T-helper 1 cell (primary cell): Measurements from ENCODE around the gene EFNA5.

ENCODE experiments used
- DNase-seq, 5 donors: peaks; one replicate each; pipeline ENCODE4 v3.0.0-alpha.2; 2012 to 2020

The EFNA5 gene

DNA sequence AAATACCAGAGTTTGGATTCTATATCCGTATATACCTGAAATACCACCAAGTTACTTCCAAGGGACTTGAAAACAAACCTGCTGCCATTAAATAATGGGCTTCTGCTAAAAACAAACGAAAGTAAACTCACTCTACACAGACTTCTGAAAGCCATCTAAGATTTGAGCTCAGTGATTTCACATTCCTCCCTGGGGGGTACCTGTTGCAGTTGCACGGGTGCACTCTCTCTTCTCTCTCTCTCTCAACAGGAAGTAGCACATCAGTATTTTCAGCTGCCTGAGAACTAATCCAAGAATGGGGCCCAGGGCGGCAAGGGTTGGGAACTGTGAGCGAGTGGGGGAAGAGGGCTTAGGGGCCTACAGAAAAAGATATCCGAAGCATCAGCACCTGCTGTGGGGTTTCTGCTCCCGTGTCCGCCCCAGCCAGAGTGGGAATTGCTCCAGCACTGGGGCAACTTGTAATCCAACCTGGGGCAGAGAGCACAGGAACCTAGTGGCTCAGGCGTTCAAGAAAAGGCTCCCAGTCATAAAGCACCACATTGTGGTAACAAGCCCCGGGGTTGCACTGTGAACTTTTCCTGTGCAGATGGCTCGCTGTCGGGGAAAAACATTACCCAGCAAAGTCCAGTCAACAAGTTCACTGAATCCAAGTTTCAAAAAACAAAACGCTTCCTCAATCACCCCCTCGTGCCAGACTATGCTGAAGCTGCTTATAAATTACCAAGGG lies 99.8 kb downstream of the EFNA5 start:
- DNase-seq = peak in 1 of 5 donors; percentile 57

DNA sequence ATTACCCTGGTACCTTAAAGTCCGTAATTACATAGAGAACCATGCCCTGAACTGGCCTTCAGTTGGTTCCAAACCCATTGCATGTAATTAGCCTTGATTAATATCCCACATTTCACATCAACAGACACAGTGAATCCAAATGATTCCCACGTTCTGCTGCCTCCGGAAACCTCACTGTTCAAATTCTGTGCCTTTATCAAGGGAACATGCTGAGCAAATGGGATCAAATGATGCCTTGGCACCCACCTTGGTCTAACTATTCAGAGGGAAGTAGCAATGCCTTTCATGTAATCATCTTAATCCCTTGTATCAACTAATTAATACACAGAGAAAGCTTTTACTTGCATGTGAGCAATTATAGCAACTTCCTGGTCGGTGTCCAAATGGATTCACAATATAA lies 100.6 kb downstream of the EFNA5 start:
- DNase-seq = no peak

DNA sequence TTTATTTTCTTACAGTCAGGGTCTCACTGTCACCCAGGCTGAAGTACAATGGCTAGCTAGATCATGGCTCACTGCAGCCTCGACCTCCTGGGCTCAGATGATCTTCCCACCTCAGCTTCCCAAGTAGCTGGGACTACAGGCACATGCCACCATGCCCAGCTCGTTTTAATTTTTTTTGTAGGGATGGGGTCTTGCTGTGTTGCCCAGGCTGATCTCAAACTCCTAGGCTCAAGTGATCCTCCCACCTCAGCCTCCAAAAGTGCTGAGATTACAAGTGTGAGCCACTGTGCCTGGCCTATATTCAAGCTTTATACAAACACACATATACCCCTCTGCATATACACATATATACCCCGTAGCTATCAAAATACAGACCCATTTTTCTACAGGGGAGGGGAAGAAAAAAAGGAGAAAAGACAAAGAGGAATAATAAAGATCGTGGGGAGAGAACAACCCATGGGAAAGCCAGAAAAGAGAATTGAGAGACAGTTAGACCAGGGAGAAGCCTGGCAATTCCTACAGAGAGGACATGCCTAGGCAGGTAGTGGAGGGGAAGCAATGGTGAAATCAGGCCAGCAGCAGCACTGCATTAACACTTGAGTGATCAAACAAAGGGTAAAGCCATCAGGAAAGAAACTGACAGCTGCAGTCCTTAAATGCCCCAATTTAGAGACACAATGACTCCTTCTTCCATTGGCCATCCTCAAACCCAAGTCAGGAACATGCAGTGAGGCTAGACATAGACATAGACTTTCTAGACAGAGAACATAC lies 102.7 kb downstream of the EFNA5 start:
- DNase-seq = no peak

DNA sequence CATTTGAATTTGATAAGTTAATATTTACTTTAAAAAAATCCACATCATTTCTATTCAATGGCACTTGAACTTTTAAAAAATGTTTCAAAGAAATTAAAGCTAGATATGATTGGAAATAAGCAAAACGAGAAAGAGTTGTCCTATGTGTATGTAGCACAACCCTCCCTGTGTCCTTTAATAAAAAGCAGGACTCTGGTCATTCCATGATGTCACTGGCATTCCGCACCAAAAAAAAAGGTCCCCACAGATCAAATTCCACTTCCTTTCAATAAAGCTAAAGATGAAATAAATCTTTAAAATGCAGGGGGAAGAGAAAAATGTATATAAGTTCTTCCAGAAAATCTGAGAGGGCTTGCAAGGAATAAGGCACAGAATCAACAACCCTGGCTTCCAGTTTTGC lies 103.8 kb downstream of the EFNA5 start:
- DNase-seq = no peak

DNA sequence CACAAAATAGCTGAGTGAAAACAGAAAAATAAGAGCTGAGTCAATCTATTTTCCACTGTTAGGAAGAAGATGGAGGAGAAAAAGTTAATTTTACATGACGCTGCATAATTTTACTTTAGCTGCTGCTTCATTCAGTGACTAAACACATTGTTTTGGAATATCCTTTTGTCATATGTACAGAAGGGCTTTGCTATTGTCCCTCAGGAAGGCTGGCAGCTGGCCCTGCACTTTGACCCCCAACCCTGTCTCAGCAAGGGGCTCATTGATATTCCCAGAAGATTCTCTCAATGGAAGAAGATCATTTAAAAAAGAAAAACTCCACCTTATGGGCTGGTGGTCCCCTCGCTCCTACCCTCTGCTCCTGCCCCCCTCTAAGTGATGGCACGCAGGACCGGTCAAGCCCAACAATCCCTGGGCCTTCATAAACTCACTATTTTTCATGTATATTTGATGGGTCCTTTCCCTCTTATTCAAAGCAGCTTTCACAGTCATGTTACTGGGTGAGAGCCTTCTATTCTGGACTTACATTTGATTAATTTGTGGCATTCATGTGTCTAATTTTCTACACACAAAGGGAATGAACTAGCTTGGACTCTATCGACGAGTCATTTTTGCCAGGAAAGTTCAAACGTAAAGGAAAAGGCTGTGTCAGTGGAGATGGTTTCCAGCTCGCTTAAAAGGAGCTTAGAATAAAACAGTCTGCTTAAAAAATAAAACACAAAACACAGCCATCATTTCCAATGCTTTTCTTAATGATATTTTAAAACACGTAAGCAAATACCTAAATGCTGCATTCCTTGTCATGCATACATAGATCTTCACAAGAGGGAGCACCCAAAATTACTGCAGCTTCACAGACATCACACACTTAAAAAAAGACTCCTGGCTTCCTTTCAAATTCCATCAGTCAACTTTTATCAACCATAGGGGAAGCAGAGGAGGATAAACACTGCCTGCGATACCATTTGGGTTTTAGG lies 104.7 kb downstream of the EFNA5 start:
- DNase-seq = no peak

DNA sequence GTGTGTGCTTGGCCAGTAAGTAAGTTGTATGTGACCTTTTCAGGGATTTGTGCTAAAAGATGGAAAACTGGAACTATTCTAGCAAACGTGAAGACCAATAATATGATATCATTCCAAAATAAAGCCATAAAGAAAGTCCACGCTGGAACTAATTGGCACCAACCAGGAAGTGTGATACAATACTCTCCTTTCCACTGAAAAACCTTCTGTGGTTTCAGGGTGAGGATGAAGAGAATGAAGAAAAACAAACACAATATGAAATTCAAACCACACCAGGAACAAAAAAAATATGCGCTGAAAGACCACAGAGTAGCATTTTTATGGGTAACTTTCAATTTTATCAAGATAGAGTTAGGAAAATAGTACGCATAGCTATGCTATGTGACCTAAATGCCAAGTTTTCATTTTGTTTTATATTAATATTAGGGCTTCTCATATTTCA lies 105.8 kb downstream of the EFNA5 start:
- DNase-seq = no peak

DNA sequence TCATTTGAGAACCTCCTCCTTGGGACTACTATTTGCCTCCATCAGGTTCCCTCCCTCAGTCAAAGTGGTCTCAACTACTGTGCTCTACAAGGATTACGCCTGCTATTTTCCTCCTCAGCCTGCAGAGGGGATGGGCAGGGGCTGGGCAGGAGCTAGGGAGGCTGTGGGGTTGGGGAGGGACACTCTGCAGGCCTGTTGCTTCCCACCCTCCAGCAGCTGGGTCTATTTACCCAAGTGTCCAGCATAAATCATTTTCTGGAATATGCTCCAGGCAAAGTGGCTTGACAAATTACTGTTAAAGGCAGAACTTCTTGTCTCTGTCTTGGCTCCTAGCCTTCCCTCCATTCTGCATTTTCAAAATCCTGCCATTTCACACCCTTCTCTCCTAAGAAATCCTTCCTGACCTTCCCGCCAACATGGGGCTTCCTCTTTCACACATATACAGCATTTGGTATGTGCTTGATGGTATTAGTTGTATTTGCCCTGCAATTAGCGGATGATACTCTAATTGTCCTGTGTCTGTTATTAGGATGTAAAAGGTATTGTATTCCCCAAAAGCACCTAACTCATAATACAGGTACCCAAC lies 106.7 kb downstream of the EFNA5 start:
- DNase-seq = no peak

DNA sequence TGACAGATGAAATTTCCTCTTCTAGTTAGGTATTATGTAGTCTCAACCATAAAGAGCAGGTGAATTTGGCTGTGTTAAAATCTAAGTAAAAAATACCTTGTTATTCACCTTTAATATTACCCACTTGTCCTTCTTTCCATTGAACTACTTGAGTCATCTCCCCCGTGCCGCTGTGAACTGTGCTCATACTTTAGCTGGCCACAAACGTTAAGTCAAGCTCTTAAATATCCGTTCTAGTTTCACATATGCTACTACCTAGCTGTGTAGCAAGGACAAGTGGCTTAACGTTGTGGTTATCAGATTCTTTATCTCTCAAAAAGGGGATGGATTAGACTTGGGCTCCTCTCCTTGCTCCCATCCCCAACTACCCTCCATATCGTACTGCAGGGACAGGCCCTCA lies 110.4 kb downstream of the EFNA5 start:
- DNase-seq = no peak

DNA sequence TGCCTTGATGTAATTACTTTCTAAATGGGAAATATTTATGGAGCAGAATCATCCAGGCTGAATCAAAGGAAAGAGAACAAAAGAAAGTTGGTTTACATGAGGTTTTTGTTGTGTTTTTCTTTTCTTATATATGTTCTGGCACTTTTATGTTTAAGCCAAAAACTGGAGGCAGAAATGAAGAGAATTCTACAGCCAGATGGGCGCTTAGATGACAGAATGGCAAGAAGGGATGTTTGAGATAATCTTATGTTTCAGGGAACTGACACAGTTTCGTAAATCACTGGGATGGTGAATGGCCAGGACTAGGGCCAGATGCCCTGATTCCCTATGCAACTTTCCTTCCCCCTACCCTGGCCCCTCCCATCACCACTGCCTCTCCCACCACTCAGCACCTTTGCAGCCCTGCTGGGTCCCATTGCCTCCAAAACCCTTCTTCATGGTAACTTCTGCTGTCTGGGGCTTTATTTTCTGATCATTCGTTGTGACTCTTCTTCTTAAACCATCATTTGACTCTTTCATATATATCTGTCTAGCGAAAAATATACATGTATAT lies 111.8 kb downstream of the EFNA5 start:
- no peak for DNase-seq

DNA sequence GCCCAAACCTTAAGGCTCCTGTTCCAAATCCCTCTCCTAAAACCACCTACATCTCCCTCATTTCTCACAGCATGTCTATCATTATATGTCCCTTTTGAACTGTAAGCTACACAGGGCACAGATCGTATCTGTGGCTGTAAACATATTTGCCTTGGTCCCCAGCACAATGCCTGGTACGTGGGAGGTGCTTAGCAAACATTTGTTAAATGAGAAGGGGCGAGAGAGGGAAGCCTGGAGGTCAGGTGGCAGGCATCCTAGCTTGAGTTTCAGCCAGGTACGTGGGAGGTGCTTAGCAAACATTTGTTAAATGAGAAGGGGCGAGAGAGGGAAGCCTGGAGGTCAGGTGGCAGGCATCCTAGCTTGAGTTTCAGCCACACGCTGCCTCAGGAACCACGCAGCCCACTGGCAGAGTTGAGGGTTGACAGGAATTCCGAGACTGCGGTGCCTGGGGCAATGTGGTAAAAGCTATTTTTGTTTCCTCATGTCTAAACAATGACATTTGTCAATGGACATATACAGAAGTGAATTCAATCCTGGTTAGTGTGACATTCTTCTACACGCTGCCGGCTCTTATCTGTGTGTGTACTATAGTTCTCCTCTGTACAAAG lies 113.6 kb downstream of the EFNA5 start:
- no peak for DNase-seq

DNA sequence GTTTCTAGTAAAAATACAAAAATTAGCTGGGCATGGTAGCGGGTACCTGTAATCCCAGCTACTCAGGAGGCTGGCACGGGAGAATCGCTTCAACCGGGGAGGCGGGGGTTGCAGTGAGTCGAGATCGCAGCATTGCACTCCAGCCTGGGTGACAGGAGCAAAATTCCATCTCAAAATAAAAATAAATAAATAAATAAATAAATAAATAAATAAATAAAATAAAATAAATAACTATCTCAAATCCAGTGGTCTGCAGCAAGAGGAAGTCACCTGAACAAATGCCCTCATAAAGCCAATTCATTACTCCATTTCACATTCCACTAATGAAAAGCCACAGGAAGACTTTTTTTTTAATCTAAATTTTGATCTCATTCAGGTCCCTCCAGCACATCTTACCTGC lies 114.2 kb downstream of the EFNA5 start:
- no peak for DNase-seq

DNA sequence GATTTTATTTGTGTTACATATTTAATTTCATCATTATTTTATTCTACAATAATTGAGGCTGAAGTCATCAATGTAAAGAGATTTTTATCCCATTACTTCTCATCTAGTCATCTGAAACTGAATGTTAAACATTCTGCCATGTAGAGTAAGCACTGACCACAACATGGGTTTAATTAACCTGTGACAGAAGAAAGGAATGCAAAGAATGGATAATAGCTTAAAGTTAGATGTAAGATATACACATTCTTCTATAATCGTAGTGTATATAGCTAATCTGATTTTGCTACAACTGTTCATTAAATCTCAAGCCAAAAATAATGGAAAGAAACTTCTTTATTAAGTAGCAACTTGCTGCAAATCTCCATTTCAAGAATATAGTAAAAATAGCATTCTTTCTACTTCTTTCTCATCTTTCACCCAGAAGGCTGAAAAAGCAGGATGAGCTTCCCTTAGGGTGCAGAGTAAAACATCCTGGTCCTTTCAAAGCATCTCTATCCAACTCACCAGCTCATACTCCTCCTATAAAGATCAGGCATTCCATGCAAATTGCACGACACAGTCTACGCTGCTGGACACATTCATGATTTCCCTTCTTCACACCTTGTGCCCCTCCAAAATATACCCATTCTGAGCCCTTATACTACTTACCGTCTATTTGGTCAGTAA lies 115.2 kb downstream of the EFNA5 start:
- DNase-seq = no peak

DNA sequence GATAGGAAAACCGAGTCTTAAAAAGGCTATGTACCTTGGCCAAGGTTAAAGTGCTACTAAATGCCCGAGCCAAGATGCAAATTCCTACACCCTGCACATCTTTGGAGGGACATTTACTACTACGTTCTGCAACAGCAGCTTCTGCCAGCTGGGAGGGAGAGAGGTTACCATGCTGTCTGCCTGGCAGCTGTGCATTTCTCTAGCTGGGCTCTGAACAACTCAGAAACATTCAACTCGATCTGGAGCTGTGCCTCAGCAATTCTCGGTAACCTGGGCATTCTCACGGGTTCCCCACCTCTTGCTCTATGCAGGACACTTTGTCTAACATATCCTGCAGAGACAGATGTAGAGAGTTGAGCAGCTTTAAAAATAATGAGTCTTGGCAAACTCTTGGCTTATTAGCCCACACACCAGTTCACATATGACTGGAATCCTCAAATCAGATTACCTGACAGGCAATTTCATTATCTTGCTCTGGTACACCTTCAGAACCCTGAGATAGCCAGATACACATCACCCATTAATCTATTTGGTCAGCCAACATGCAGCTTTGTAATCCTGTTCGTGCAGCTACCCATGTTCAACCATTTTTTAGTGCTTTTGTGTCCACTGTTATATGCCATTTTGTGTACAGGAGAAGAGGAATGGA lies 115.8 kb downstream of the EFNA5 start:
- DNase-seq = no peak

DNA sequence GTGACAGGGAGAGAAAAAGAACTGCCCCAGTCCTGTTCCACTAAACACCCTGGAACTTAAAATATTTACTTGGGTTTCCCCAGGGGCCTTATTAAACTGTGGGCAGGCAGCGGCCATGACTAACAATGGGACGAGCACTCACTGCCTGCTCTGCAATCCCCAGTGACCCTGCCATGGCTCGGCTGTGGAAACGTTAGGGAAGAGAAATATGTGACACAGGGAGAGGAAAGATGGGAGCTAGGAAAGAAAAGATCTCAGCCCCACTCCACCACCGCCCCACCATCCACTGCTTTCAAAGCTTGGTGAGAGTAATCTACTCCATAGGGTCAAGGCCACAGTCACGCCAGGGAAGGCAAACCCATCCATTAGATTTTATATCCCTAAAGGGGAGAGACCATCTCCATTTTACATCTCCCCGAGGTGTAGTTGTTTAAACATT lies 117.6 kb downstream of the EFNA5 start:
- no peak for DNase-seq

DNA sequence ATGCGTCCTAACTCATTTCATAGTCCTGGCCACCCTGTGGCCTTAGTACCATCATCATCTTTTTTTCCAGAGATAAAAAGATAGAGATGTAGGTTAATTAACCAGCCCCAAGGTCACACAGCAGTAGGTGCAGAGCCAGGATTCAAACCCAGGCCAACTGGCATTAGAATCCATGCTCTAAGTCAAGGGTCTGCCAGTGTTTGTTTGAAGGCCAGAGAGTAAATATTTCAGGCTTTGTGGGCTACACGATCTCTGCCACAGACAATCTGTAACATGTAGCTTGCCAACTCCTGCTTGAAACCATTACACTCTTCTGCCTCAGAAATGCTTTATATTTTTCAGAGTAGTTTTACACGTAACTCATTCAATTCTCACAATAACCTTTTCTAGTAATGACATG lies 119.6 kb downstream of the EFNA5 start:
- DNase-seq = no peak

DNA sequence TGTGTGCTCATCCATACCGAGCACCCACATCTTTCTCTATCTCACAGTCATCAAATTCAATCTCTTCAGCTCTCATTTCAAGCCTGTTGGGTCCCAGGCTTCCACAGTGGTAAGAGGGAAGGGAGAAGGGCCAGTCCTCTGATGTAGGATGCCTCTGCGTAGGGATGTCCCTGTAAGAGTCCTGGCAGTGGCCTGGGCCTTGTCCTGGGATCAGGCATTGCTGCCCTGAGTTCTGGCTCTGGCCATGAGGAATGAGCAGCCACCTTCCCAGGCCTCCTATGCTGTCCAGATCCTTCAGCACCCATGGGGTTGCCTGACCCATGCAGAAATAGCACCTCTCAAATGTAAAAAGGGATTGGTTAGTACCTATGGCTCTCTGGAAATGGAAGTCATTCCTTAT lies 121.2 kb downstream of the EFNA5 start:
- DNase-seq = no peak

DNA sequence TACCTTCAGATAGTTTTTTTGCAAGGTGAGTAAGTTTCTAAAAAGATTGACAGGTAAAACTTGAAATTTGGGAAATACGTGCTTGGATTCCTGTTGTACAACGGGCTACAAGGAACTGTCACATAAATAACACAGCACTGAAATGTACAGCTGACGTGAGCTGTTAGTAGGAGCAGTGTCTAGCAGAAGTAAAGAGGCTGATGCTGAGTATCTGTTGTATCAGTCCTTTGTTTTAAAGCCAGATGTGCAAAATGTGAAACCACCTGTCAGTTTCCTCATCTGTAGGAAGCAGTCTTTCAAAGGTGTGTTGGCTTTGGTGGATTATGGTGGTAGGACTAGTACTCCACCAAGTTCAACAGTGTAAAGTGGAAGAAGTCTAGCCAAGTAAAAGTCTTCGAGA lies 122.3 kb downstream of the EFNA5 start:
- DNase-seq = no peak

DNA sequence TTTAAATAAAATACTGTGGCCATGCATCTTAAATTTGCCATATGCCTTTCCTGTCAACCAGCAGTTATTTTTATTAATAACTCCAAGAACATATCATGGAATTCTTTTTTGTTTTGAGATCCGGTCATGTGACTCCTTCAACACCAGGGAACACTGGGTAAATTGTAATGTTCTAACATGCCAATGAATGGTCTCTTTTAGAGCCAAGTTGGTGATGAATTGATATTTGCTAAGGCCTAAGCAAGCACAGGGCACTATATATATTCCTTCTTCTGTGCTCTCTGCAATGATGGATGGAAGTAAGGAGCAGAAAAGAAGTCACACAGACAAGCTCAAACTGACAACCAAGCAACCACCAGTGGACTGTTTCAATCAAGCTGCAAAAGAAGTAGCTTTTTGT lies 124.0 kb downstream of the EFNA5 start:
- DNase-seq = no peak

DNA sequence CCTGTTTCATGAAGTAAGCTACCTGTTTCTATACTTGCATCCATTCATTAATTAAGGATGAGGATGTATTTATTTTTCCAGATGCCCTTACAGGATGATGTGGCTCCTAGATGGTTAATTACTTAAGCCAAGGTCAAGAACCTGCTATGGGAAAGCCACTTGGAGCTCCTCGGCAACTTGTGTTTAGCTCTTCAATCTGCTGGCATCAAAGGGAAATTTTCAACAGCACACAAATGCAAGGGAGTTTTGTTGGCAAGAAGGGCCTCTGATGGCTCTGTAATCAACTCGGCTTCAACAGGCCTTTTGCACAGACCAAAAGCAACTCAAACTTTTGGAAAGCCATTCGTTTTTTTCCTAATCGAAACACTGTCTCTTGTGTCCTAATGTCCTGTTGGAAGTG lies 125.3 kb downstream of the EFNA5 start:
- no peak for DNase-seq

DNA sequence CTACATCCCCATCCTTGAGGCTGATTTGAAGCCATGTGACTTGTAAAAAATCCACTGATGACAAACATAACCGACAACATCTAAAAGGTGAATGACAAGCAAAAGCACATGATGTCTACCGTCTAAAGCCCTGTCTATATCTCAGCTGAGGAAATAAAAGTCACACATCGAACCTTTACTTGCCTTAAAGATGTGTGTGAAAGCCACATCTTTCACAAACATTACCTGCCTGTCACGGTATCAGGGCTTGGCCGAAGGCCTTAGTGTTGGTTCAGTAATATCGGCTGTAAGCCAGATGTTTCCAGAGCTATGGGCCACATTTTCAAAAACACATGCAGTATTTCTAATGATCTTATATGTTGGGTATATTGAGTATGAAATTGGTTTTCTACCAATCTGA lies 125.8 kb downstream of the EFNA5 start:
- no peak for DNase-seq

DNA sequence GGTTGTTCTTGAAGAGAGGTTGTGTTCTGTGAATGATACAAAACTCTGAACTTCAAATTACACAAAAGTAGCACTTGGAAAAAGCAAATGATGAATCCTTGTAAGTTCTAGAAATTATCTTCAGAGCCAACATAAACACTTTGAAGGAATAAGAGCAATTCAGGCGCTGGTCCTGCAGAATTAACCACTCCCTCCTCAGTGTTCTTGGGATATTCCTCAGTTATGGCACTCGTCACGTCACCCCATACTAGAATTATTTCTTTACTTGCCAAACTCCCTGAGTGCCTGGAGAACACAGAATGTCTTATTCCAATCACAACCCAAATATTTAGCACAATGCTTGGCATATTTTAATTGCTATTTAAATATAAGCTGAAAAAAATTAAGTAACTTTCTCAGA lies 126.3 kb downstream of the EFNA5 start:
- no peak for DNase-seq
